HEK293 (cell line): ENCODE data around the gene PPP2R3C.

Experiments
- CTCF ChIA-PET: fragments of 350-600 bp; formaldehyde crosslinking; extraction: SDS; loops from one replicate; lab custom pipeline; 2021; ENCODE audit warnings: antibody characterized with exemption; lab: Yijun Ruan, JAX
- POLR2A ChIA-PET: fragments of 300-600 bp; formaldehyde crosslinking; extraction: SDS; loops from one replicate; lab custom pipeline; 2020; ENCODE audit warnings: antibody characterized with exemption, inconsistent platforms; lab: Yijun Ruan, JAX
- H3K27ac ChIP-seq: fragments of 200-500 bp; sonication (Bioruptor generic); 2 replicates; pipeline ENCODE4 v1.5.1; 2014; ENCODE audit warnings: low read depth, low read length, control low read depth, inconsistent platforms; ENCODE audit errors: extremely low read depth
- H3K36me3 ChIP-seq, 2 experiments: fragments of 200-500 bp in 1 of 2; sonication (Bioruptor generic) in 1 of 2; 1 replicate in 1 of 2; 2 replicates in 1 of 2; pipeline ENCODE4 v1.5.1; 2014 to 2017; ENCODE audit warnings: inconsistent platforms in 2 of 2, low read length in 2 of 2; ENCODE audit not compliant: control insufficient read depth in 2 of 2, insufficient read depth in 1 of 2
- H3K4me1 ChIP-seq: fragments of 200-500 bp; sonication (Bioruptor generic); 2 replicates; pipeline ENCODE4 v1.5.1; 2014; ENCODE audit warnings: mild to moderate bottlenecking, low read length, inconsistent platforms; ENCODE audit not compliant: control insufficient read depth, insufficient read depth
- H3K4me3 ChIP-seq: 2 replicates; pipeline ENCODE4 v1.5.1; 2011; ENCODE audit warnings: low read depth, mild to moderate bottlenecking, control low read depth, low read length, moderate library complexity
- H3K9me3 ChIP-seq: fragments of 200-500 bp; sonication (Bioruptor generic); 2 replicates; pipeline ENCODE4 v1.5.1; 2014; ENCODE audit warnings: low read depth, low read length, inconsistent platforms; ENCODE audit not compliant: control insufficient read depth, insufficient read depth
- BCL11A ChIP-seq: fragments of 450-650 bp; formaldehyde crosslinking; IDR thresholded peaks from 2 replicates; pipeline ENCODE4 v1.5.1; 2016; ENCODE audit warnings: low read depth, missing biosample characterization, missing genetic modification characterization
- BCL6B ChIP-seq: fragments of 450-650 bp; formaldehyde crosslinking; IDR thresholded peaks from 2 replicates; pipeline ENCODE4 v1.5.1; 2017; ENCODE audit warnings: missing biosample characterization, missing genetic modification characterization
- FEZF1 ChIP-seq: fragments of 450-650 bp; formaldehyde crosslinking; IDR thresholded peaks from 2 replicates; pipeline ENCODE4 v1.5.1; 2016; ENCODE audit warnings: missing biosample characterization, missing genetic modification characterization
- GLI4 ChIP-seq: fragments of 450-650 bp; formaldehyde crosslinking; IDR thresholded peaks from 2 replicates; pipeline ENCODE4 v1.5.1; 2016; ENCODE audit warnings: missing biosample characterization, missing genetic modification characterization
- KLF1 ChIP-seq: fragments of 450-650 bp; formaldehyde crosslinking; IDR thresholded peaks from 2 replicates; pipeline ENCODE4 v1.5.1; 2016; ENCODE audit warnings: missing biosample characterization, missing genetic modification characterization
- OSR2 ChIP-seq: fragments of 450-650 bp; formaldehyde crosslinking; IDR thresholded peaks from 2 replicates; pipeline ENCODE4 v1.5.1; 2016; ENCODE audit warnings: missing biosample characterization, missing genetic modification characterization
- SP3 ChIP-seq: fragments of 450-650 bp; formaldehyde crosslinking; IDR thresholded peaks from 2 replicates; pipeline ENCODE4 v1.5.1; 2016; ENCODE audit warnings: missing biosample characterization, missing genetic modification characterization
- ZBTB1 ChIP-seq: fragments of 450-650 bp; formaldehyde crosslinking; IDR thresholded peaks from 2 replicates; pipeline ENCODE4 v1.5.1; 2016; ENCODE audit warnings: missing biosample characterization, missing genetic modification characterization
- ZFP3 ChIP-seq: fragments of 450-650 bp; formaldehyde crosslinking; IDR thresholded peaks from 2 replicates; pipeline ENCODE4 v1.5.1; 2016; ENCODE audit warnings: low read depth, missing biosample characterization, missing genetic modification characterization
- ZFP41 ChIP-seq: fragments of 450-650 bp; formaldehyde crosslinking; IDR thresholded peaks from 2 replicates; pipeline ENCODE4 v1.5.1; 2016; ENCODE audit warnings: missing biosample characterization, missing genetic modification characterization, borderline replicate concordance
- ZIC2 ChIP-seq: fragments of 450-650 bp; formaldehyde crosslinking; IDR thresholded peaks from 2 replicates; pipeline ENCODE4 v1.5.1; 2016; ENCODE audit warnings: missing biosample characterization, missing genetic modification characterization
- ZNF133 ChIP-seq: fragments of 450-650 bp; formaldehyde crosslinking; IDR thresholded peaks from 2 replicates; pipeline ENCODE4 v1.5.1; 2016; ENCODE audit warnings: missing biosample characterization, missing genetic modification characterization
- ZNF138 ChIP-seq: fragments of 450-650 bp; formaldehyde crosslinking; IDR thresholded peaks from 2 replicates; pipeline ENCODE4 v1.5.1; 2016; ENCODE audit warnings: missing biosample characterization, missing genetic modification characterization, borderline replicate concordance
- ZNF24 ChIP-seq: fragments of 450-650 bp; formaldehyde crosslinking; IDR thresholded peaks from 2 replicates; pipeline ENCODE4 v1.5.1; 2016; ENCODE audit warnings: missing biosample characterization, missing genetic modification characterization
- ZNF514 ChIP-seq: fragments of 450-650 bp; formaldehyde crosslinking; IDR thresholded peaks from 2 replicates; pipeline ENCODE4 v1.5.1; 2016; ENCODE audit warnings: missing biosample characterization, missing genetic modification characterization
- ZNF660 ChIP-seq: fragments of 450-650 bp; IDR thresholded peaks from 2 replicates; pipeline ENCODE4 v1.5.1; 2018; ENCODE audit warnings: missing biosample characterization, mild to moderate bottlenecking, missing genetic modification characterization
- ZNF785 ChIP-seq: fragments of 450-650 bp; formaldehyde crosslinking; IDR thresholded peaks from 2 replicates; pipeline ENCODE4 v1.5.1; 2016; ENCODE audit warnings: missing biosample characterization, missing genetic modification characterization
- ZNF792 ChIP-seq: fragments of 450-650 bp; formaldehyde crosslinking; IDR thresholded peaks from 2 replicates; pipeline ENCODE4 v1.5.1; 2016; ENCODE audit warnings: missing biosample characterization, missing genetic modification characterization
- TF ChIP-seq, protein P1 (sequence below): fragments of 450-650 bp; formaldehyde crosslinking; IDR thresholded peaks from 2 replicates; pipeline ENCODE4 v1.5.1; 2016; ENCODE audit warnings: missing biosample characterization, missing genetic modification characterization
- TF ChIP-seq, protein P2 (sequence below): fragments of 450-650 bp; formaldehyde crosslinking; IDR thresholded peaks from 2 replicates; pipeline ENCODE4 v1.5.1; 2016; ENCODE audit warnings: missing biosample characterization, missing genetic modification characterization, borderline replicate concordance
- TF ChIP-seq, protein P3 (sequence below): fragments of 450-650 bp; formaldehyde crosslinking; IDR thresholded peaks from 2 replicates; pipeline ENCODE4 v1.5.1; 2016; ENCODE audit warnings: missing biosample characterization, missing genetic modification characterization
- TF ChIP-seq, protein P4 (sequence below): fragments of 450-650 bp; formaldehyde crosslinking; IDR thresholded peaks from 2 replicates; pipeline ENCODE4 v1.5.1; 2017; ENCODE audit warnings: missing biosample characterization, missing genetic modification characterization

PPP2R3C gene

GRCh38 chr14:35072226-35072625, 49.6 kb downstream of the PPP2R3C start (continued):
- TF ChIP-seq, protein P1, sequence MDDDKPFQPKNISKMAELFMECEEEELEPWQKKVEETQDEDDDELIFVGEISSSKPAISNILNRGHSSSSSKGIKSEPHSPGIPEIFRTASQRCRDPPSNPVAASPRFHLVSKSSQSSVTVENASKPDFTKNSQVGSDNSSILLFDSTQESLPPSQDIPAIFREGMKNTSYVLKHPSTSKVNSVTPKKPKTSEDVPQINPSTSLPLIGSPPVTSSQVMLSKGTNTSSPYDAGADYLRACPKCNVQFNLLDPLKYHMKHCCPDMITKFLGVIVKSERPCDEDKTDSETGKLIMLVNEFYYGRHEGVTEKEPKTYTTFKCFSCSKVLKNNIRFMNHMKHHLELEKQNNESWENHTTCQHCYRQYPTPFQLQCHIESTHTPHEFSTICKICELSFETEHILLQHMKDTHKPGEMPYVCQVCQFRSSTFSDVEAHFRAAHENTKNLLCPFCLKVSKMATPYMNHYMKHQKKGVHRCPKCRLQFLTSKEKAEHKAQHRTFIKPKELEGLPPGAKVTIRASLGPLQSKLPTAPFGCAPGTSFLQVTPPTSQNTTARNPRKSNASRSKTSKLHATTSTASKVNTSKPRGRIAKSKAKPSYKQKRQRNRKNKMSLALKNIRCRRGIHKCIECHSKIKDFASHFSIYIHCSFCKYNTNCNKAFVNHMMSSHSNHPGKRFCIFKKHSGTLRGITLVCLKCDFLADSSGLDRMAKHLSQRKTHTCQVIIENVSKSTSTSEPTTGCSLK (tag by site-specific recombination): no peak
- TF ChIP-seq ZNF514 (tag by site-specific recombination): no peak
- TF ChIP-seq ZNF785: no peak
- no peak for TF ChIP-seq KLF1 (tag by site-specific recombination)

- CTCF ChIA-PET: interaction anchor here (0.7 kb wide), 1 partner anchor 174 kb away, joined by 5 read pairs; no protein-coding TSS in a partner anchor
- POLR2A ChIA-PET: no interaction called here
- peaks cover 3 to 5% of the 10 kb centered on the region in 2 experiments; a peak in 2 of 3 replicates for H3K36me3 ChIP-seq
- no peaks in the 10 kb centered on the region for H3K4me1 ChIP-seq
- H3K27ac ChIP-seq: no peak overlapping the region
- H3K9me3 ChIP-seq: no peaks in the 10 kb centered on the region
- no peak overlapping the region for H3K4me3 ChIP-seq
- TF ChIP-seq, protein P2, sequence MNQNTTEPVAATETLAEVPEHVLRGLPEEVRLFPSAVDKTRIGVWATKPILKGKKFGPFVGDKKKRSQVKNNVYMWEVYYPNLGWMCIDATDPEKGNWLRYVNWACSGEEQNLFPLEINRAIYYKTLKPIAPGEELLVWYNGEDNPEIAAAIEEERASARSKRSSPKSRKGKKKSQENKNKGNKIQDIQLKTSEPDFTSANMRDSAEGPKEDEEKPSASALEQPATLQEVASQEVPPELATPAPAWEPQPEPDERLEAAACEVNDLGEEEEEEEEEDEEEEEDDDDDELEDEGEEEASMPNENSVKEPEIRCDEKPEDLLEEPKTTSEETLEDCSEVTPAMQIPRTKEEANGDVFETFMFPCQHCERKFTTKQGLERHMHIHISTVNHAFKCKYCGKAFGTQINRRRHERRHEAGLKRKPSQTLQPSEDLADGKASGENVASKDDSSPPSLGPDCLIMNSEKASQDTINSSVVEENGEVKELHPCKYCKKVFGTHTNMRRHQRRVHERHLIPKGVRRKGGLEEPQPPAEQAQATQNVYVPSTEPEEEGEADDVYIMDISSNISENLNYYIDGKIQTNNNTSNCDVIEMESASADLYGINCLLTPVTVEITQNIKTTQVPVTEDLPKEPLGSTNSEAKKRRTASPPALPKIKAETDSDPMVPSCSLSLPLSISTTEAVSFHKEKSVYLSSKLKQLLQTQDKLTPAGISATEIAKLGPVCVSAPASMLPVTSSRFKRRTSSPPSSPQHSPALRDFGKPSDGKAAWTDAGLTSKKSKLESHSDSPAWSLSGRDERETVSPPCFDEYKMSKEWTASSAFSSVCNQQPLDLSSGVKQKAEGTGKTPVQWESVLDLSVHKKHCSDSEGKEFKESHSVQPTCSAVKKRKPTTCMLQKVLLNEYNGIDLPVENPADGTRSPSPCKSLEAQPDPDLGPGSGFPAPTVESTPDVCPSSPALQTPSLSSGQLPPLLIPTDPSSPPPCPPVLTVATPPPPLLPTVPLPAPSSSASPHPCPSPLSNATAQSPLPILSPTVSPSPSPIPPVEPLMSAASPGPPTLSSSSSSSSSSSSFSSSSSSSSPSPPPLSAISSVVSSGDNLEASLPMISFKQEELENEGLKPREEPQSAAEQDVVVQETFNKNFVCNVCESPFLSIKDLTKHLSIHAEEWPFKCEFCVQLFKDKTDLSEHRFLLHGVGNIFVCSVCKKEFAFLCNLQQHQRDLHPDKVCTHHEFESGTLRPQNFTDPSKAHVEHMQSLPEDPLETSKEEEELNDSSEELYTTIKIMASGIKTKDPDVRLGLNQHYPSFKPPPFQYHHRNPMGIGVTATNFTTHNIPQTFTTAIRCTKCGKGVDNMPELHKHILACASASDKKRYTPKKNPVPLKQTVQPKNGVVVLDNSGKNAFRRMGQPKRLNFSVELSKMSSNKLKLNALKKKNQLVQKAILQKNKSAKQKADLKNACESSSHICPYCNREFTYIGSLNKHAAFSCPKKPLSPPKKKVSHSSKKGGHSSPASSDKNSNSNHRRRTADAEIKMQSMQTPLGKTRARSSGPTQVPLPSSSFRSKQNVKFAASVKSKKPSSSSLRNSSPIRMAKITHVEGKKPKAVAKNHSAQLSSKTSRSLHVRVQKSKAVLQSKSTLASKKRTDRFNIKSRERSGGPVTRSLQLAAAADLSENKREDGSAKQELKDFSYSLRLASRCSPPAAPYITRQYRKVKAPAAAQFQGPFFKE (tag by site-specific recombination): no peak
- TF ChIP-seq FEZF1 (tag by site-specific recombination) (no peak), ZNF138 (no peak), OSR2 (tag by site-specific recombination) (no peak), ZNF133 (tag by site-specific recombination) (no peak), BCL6B (tag by site-specific recombination) (no peak), ZNF792 (no peak), ZBTB1 (tag by site-specific recombination) (no peak), ZFP41 (tag by site-specific recombination) (no peak), ZNF660 (no peak), ZNF24 (tag by site-specific recombination) (no peak), GLI4 (tag by site-specific recombination) (no peak), ZFP3 (tag by site-specific recombination) (no peak), ZIC2 (tag by site-specific recombination) (no peak), SP3 (tag by site-specific recombination) (no peak), BCL11A (tag by site-specific recombination) (no peak)
- TF ChIP-seq, protein P3, sequence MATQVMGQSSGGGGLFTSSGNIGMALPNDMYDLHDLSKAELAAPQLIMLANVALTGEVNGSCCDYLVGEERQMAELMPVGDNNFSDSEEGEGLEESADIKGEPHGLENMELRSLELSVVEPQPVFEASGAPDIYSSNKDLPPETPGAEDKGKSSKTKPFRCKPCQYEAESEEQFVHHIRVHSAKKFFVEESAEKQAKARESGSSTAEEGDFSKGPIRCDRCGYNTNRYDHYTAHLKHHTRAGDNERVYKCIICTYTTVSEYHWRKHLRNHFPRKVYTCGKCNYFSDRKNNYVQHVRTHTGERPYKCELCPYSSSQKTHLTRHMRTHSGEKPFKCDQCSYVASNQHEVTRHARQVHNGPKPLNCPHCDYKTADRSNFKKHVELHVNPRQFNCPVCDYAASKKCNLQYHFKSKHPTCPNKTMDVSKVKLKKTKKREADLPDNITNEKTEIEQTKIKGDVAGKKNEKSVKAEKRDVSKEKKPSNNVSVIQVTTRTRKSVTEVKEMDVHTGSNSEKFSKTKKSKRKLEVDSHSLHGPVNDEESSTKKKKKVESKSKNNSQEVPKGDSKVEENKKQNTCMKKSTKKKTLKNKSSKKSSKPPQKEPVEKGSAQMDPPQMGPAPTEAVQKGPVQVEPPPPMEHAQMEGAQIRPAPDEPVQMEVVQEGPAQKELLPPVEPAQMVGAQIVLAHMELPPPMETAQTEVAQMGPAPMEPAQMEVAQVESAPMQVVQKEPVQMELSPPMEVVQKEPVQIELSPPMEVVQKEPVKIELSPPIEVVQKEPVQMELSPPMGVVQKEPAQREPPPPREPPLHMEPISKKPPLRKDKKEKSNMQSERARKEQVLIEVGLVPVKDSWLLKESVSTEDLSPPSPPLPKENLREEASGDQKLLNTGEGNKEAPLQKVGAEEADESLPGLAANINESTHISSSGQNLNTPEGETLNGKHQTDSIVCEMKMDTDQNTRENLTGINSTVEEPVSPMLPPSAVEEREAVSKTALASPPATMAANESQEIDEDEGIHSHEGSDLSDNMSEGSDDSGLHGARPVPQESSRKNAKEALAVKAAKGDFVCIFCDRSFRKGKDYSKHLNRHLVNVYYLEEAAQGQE: no peak
- TF ChIP-seq, protein P4, sequence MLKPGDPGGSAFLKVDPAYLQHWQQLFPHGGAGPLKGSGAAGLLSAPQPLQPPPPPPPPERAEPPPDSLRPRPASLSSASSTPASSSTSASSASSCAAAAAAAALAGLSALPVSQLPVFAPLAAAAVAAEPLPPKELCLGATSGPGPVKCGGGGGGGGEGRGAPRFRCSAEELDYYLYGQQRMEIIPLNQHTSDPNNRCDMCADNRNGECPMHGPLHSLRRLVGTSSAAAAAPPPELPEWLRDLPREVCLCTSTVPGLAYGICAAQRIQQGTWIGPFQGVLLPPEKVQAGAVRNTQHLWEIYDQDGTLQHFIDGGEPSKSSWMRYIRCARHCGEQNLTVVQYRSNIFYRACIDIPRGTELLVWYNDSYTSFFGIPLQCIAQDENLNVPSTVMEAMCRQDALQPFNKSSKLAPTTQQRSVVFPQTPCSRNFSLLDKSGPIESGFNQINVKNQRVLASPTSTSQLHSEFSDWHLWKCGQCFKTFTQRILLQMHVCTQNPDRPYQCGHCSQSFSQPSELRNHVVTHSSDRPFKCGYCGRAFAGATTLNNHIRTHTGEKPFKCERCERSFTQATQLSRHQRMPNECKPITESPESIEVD: no peak
Observed at GRCh38 chr14:35068238-35069012, 53.4 kb downstream of the PPP2R3C start.
